WI38 (cell line): ENCODE data around the gene SLC16A11.
A peak's percentile ranks its signal among the peaks of the same experiment; 100 is the strongest.
"Not testable (repeated sequence)": the region's sequence is repeated elsewhere in the genome, so short reads cannot be mapped to it uniquely, and the experiment has no call there.

Experiments
- H3K4me3 ChIP-seq: 2 replicates; pipeline ENCODE4 v1.5.1; 2011; ENCODE audit warnings: low read depth, mild to moderate bottlenecking, control low read depth, low read length
- TF ChIP-seq, protein P1 (sequence below): IDR thresholded peaks from 2 replicates; pipeline ENCODE4 v1.5.1; 2012; ENCODE audit warnings: low read depth, mild to moderate bottlenecking, control low read depth, low read length

SLC16A11 gene, protein sequence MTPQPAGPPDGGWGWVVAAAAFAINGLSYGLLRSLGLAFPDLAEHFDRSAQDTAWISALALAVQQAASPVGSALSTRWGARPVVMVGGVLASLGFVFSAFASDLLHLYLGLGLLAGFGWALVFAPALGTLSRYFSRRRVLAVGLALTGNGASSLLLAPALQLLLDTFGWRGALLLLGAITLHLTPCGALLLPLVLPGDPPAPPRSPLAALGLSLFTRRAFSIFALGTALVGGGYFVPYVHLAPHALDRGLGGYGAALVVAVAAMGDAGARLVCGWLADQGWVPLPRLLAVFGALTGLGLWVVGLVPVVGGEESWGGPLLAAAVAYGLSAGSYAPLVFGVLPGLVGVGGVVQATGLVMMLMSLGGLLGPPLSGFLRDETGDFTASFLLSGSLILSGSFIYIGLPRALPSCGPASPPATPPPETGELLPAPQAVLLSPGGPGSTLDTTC

DNA sequence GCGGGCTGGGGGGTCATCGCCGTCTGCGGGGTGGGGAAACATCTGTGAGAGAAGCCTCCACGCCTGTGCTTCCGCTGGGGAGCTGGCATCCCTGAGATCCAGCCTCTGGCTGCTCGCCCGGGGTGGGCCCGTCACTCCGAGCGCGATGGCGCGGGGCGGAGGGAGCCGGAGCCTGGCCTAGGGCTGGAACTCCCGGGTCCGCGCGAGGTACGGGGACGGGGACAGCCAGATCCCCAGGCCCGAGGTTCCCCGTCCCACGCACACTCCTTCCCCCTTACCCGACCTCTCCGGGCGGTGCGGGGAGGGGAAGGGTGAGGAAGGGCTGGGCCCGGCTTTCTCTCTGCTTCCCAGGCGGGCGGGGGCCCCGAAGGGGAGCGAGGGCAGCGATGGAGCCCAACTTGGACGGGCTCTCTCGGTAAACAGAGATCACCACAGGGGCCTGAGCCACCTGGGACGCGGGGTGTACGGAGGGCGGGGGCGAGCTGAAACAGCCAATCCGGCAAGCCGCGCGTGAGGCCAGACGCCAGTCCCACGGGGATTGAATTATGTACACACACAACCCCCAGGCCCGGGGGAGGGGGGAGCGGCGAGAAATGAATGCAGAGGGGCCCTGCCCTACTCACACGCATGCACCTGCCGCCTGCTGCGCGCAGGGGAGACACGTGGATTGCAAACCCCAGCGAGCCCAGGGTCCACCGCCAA lies at the start of gene SLC16A11:
Gene SLC16A11, minus strand, starts transcription at position 596 of the 702 bp plus-strand sequence. Its CDS starts 579 bp downstream, at position 17.
- TF ChIP-seq, protein P1, sequence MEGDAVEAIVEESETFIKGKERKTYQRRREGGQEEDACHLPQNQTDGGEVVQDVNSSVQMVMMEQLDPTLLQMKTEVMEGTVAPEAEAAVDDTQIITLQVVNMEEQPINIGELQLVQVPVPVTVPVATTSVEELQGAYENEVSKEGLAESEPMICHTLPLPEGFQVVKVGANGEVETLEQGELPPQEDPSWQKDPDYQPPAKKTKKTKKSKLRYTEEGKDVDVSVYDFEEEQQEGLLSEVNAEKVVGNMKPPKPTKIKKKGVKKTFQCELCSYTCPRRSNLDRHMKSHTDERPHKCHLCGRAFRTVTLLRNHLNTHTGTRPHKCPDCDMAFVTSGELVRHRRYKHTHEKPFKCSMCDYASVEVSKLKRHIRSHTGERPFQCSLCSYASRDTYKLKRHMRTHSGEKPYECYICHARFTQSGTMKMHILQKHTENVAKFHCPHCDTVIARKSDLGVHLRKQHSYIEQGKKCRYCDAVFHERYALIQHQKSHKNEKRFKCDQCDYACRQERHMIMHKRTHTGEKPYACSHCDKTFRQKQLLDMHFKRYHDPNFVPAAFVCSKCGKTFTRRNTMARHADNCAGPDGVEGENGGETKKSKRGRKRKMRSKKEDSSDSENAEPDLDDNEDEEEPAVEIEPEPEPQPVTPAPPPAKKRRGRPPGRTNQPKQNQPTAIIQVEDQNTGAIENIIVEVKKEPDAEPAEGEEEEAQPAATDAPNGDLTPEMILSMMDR, result no peak
- H3K4me3 ChIP-seq, result peak within 1 kb of the TSS; percentile 40

DNA sequence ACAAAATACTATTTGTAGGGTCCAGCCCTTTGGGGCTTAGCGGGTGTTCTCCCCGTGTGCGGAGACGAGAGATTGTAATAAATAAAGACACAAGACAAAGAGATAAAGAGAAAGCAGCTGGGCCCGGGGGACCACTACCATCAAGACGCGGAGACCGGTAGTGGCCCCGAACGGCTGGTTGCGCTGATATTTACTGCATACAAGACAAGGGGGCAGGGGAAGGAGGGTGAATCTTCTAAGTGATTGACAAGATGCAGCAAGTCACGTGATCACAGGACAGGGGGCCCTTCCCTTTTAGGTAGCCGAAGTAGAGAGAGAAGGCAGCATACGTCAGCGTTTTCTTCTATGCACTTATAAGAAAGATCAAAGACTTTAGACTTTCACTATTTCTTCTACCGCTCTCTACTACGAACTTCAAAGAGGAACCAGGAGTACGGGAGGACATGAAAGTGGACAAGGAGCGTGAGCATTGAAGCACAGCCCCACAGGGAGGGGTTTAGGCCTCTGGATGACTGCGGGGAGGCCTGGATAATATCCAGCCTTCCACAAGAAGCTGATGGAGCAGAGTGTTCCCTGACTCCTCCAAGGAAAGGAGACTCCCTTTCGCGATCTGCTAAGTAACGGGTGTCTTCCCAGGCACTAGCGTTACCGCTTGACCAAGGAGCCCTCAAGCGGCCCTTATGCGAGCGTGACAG lies 47.6 kb upstream of the SLC16A11 start:
- H3K4me3 ChIP-seq, result not testable (repeated sequence)

DNA sequence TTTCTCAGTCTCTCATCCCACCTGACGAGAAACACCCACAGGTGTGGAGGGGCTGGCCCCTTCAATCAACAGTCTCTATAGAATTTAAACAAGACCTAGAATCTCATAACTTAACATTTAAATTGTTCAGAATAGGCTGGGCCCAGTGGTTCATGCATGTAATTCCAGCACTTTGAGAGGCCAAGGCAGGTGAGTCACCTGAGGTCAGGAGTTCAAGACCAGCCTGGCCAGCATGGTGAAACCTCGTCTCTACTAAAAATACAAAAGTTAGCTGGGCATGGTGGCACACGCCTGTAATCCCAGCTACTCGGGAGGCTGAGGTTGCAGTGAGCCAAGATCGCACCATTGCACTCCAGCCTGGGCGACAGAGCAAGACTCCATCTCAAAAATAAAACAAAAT lies 45.7 kb upstream of the SLC16A11 start:
- H3K4me3 ChIP-seq, result not testable (repeated sequence)

DNA sequence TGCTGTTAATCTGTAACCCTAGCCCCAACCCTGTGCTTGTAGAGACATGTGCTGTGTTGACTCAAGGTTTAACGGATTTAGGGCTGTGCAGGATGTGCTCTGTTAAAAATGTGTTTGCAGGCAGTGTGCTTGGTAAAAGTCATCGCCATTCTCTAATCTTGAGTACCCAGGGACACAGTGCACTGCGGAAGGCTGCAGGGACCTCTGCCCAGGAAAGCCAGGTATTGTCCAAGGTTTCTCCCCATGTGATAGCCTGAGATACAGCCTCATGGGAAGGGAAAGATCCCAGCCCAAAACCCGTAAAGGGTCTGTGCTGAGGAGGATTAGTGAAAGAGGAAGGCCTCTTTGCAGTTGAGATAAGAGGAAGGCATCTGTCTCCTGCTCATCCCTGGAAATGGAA lies 44.5 kb upstream of the SLC16A11 start:
- H3K4me3 ChIP-seq, result not testable (repeated sequence)

DNA sequence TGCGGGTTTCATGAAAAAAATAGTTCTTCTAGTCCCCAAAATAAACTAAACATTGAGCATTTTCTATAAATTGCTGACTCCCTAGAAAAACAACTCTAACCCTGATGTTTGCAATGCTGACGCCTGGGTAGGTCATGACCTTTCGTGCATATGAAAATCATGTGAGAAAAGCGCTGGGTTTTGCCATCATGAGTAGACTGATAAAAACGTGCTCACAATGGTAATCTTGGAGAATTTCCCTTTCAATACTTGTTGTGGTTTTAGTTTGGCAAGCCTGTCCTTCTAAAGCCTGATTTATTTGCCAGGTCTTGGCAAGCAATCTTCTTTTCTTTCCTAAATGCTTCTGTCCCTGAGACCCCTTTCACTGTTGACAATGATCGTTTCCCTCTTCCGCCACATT lies 40.2 kb upstream of the SLC16A11 start:
- no peak overlapping the region for H3K4me3 ChIP-seq
- TF ChIP-seq, protein P1, result no peak

DNA sequence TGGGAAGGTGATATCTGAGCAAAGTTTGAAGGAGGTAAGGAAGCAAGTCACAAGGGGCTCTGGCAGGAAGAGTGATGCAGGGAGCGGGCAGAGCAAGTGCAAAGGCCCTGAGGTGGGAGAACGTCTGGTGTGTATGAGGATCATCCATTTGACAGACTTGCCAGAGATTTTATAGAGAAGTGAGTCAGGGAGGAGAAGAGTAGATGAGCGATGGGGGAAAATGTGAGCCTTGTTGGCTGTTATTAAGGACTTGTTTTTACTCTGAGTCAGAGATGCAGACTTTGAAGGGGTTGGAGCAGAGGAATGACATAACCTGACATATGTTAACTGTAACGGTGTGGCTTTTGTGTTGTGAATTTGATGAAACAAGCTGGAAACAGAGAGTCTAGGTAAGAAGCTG lies 39.7 kb upstream of the SLC16A11 start:
- H3K4me3 ChIP-seq, result no peak overlapping the region
- TF ChIP-seq, protein P1, result no peak

DNA sequence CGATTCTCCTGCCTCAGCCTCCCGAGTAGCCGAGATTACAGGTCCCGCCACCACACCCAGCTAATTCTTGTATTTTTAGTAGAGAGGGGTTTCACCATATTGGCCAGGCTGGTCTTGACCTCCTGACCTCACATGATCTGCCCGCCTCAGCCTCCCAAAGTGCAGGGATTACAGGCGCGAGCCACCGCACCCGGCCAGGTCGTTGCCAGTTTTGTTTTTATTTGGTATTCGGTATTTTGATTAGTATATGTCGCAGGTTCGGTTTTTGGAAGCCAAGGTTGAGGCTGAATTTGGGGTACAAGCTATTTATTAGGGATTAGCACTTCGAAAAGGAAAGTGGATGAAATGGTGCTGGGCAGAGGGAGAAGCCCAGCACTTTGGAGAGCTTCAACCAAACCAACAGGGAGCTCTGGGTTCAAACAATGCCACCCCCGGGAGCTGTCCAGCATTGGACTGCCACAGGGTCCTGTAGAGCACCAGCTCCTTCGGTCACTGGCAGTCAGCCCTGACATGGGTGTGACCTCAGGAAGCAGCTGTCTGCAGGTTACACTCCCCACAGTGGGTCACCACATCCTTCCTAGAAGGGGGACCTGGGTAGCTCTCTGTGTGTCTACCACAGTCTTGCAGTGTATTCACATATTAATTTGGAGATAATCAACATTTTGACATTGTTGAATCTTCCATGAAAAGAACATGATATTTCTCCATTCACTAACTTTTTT lies 37.6 kb upstream of the SLC16A11 start:
- TF ChIP-seq, protein P1, result no peak
- H3K4me3 ChIP-seq, result no peak overlapping the region

DNA sequence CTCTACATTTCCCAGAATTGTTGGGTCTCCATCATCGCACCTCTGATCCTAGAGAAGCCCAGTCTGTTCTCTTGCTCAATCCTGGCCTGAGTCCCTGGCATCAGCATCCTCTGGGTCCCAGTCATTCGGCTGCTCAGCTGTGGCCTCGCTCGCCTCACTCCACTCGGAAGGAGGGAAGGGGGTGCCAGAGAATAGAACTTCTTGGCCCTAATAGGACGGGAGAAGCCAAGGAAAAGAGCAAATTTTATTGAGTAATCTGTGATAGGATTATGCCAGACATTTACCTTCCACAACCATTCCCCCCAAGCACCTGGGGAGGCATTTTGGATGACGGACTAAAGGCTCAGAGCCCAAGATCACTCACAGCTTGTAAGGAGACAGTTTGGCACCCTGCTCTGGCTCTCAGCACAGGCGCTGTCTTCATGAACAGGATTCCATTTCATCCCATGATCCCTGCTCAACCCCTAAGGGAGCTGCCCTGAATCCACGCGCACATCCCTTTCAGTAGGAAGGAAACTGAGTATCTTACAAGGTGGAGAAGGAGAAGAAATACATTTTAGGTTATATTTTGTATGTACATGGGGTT lies 36.7 kb upstream of the SLC16A11 start:
- H3K4me3 ChIP-seq, result no peak overlapping the region
- TF ChIP-seq, protein P1, result no peak
